GM18499 (cell line): ENCODE data around the gene WFIKKN2.
"Not testable (repeated sequence)": the region's sequence is repeated elsewhere in the genome, so short reads cannot be mapped to it uniquely, and the experiment has no call there.

ENCODE experiments used
- ATAC-seq: cut with Tn5 transposase; IDR thresholded peaks from one replicate; pipeline ENCODE4 v1.9.1; 2021; ENCODE audit warnings: moderate number of reproducible peaks; ENCODE audit not compliant: insufficient read depth, unreplicated experiment

WFIKKN2 gene

DNA sequence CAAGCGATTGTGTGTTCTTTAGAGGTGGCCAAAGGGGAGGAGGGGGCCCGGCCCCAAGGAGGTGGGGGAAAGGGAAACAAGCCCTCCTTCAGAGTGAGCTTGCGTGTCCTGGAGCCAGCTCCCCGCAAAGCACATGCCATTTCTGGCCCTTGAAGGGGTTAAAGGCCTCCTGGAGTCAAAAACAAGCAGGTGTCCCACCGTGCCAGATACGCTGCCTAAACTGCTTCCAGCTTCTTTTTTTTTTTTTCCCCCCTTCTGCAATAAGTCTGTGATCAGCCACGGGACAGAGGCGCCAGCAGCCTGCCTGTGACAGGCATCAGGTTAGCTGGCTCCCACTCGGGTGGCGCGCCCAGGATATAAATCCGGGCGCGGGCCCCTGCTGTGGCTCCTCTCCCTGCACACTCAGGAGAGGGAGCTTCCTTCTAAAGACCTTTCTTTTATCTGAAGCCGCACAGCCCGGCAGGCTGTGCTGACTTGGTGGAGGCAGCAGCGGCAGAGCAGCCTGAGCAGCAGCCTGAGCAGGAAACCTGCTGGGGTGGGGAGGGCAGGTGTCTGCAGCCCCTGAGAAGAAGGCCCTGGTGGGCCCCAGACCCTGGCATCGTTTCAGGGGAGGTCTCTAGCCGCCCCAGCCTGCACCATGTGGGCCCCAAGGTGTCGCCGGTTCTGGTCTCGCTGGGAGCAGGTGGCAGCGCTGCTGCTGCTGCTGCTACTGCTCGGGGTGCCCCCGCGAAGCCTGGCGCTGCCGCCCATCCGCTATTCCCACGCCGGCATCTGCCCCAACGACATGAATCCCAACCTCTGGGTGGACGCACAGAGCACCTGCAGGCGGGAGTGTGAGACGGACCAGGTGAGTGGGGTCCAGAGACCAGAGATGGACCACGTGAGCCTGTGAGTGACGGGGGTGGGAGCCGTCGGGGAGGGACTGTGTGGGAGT is at the start of gene WFIKKN2:
Gene WFIKKN2, plus strand, starts transcription at position 286 of the 934 bp plus-strand sequence. Its CDS starts 352 bp downstream, at position 638.
- ATAC-seq, result no peak

DNA sequence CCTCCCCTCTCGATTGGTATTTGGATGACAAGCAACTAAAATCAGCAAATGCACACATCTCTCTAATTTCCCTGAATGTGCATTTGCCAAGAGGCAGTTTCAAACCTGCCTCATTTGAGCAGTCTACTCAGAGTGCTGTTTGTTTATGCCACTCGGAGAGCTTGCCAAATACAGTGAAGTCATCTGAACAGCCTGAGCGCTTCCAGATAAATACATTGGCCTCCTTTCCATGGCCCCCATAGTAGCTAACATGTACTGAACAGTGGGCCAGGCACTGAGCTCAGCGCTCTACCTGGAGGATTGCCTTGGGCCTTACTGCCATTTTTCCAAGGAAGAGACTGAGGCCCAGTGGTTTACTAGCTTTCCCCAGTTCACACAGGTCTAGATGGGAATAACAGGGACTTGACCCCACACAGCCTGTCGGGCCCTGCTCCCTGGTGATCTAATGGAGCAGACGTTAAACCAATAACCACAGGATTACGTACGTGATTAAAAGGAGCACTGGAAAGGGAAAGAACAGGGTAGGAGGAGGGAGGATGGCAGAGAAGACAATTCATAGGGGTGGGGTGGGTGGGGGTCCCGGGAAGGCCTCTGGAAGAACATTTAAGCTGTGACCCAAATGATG is 49.3 kb upstream of the WFIKKN2 start:
- ATAC-seq, result no peak

- ATAC-seq, result no peak
Measured at GRCh38 chr17:50787106-50787505, 48.3 kb upstream of the WFIKKN2 start.

DNA sequence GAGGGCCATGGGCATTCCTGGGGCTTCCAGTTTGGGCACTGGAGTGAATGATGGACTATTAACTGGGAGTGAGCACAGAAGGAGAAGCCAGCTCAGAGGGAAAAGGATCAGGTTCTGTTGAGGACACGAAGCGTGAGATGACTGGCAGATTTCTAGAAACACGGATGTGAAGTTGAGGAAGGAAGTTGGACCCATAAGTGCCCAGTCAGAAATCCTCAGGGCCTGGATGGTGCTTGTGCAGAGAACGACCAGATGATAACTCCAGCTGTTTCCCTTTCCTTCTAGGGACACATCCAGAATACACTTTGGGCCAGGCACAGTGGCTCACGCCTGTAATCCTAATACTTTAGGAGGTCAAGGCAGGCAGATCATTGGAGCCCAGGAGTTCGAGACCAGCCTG is 44.8 kb upstream of the WFIKKN2 start:
- ATAC-seq, result no peak

DNA sequence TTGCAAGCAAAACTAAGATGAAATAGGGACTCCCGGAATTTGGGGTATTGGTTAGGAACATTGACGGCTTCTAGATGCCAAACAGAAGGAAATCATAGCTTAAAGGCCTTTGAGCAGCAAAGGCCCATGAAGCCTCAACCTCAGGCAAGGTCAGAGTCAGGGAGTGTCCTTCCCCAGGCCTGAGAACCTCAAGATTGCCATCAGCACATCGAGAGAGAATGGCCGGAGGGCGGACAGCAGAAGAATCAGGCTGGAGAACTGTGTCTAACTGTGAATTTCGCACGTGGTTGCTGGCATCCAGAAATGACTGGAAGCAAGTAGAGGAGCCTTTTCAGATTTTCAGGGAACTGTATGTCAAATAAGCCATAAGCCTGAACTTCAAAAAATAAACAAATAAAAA is 43.3 kb upstream of the WFIKKN2 start:
- ATAC-seq, result no peak

GRCh38 chr17:50793007-50793406 is 42.4 kb upstream of the WFIKKN2 start:
- ATAC-seq, result no peak

DNA sequence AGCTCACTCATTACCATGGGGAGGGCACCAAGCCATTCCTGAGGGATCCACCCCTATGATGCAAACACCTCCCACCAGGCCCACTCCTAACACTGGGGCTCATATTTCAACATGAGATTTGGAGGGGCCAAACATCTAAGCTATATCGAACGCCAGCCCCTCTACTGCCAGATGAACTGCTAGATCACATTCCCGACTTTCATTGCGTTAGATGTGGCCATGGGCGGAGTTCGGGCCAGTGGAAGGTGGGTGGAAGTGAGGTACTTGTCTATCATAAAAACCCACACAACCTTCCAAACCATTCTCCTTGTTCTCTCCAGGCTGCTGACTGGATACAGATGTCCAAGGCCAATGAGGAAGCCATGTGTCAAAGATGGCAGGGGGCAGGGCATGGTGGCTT is 41.0 kb upstream of the WFIKKN2 start:
- no peak for ATAC-seq

DNA sequence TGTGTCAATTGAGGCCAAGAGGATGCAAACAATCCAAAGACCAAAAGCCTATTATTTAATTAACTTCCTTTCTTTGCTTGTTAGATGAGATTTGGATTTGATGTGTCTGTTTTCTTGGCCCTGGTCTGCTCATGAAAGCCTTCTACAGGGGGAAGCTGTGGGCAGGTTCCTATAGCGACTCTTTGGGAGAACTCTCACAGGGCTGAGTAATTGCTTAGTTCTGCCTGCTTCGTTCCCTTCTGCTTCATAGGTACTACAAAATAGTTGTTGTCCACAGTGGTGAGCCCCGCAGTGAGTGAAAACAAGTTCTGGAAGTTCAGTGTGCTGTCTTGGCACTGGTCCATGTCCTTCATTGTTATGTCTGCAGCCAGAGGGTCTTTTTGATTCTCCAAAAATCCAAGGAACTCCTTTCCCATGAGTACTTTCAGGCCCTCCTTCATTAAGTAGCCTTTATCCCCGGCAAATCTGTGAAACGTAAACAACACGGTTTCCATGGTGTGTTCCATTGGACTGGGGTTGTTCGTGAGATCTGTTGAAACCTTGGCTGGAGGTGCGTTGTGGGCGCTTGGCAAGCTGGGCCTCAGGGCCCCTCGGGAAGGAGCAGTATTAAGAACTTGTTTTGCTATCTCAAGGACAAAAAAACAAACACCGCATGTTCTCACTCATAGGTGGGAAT is 38.1 kb upstream of the WFIKKN2 start:
- no peak for ATAC-seq

DNA sequence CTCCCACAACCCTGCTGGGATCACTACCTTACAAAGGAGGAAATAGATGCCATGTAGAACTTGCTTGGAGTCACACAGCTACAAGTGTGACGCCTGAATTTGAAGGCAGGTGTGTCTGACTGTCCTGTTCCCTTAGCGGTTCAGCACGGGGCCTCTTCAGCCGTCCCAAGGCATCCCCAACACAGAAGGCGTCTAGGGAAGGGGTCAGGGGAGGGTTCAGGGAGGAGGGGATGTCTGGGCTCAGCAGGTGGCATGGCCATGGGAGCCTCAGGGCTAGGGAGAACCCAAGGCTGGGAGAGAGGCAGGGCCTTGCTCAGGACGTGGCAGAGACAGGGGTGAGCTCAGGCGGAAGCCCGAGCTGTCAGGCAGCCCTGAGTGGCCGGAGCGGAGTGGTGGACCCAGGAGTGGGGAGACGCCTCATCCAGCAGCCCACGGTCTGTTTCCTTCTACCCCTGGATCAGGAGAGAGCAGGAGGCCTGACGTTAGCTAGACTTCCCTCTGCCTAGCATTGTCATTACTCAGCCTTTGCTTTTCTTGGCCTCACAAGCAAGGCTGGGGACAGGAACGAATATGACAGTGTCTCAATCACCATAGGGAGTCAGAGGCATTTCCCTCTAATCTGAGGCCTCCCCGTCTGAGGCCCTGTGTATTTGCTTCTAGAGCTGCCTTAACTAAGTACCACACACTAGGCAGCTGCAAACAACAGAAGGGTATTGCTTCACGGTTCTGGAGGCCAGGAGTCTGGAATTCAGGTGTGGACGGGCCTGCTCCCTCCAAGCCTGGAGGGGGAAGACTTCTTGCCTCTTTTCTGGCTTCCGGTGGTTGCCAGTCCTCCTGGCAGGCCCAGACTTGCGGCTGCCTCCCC is 36.7 kb upstream of the WFIKKN2 start:
- no peak for ATAC-seq

GRCh38 chr17:50799582-50799981 is 35.8 kb upstream of the WFIKKN2 start:
- ATAC-seq, result no peak

DNA sequence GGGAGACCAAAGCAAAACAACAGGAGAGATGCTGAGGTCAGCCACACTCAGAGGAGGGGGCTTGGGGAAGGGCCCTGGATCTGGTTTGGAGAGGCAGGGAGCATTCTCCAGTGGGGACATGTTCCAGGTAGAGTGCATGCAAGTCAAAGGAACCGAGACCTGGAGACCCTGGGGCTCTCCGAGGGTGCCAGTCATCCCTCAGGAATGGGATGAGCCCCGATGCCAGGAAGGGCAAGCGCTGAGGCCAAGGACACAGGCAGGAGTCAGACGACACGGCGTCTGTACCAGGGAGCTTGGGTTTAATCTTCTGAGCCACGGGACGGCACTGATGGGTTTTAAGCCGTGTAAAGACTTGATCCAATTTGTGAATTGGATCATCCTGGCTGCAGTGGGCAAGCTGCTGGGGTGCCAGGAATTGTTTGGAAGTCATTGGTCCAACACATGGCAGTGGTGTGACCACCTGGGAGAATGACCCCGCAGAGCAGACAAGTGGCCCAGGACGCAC is 35.1 kb upstream of the WFIKKN2 start:
- no peak for ATAC-seq

GRCh38 chr17:50802609-50803571 is 32.5 kb upstream of the WFIKKN2 start:
- no peak for ATAC-seq

GRCh38 chr17:50803676-50804075 is 31.7 kb upstream of the WFIKKN2 start:
- no peak for ATAC-seq

DNA sequence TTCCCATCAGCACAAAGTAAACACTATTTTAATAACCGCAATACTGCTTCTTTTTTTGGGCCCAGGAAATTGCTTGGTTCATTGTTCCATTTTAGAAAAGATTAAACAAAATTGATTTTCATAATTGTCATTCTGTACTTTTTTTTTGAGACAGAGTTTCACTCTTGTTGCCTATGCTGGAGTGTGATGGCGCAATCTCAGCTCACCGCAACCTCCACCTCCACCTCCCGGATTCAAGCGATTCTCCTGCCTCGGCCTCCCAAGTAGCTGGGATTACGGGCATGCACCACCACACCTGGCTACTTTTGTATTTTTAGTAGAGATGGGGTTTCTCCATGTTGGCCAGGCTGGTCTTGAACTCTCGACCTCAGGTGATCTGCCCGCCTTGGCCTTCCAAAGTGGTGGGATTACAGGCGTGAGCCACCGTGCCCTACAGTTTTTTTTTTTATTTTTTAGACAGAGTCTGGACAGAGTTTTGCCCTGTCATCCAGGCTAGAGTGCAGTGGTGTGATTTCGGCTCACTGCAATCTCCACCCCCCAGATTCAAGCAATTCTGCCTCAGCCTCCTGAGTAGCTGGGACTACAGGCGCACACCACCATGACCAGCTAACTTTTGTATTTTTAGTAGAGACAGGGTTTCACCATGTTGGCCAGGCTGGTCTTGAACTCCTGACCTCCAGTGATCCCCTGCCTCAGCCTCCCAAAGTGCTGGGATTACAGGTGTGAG is 30.5 kb upstream of the WFIKKN2 start:
- not testable (repeated sequence) for ATAC-seq

GRCh38 chr17:50805486-50805885 is 29.9 kb upstream of the WFIKKN2 start:
- ATAC-seq, result no peak

DNA sequence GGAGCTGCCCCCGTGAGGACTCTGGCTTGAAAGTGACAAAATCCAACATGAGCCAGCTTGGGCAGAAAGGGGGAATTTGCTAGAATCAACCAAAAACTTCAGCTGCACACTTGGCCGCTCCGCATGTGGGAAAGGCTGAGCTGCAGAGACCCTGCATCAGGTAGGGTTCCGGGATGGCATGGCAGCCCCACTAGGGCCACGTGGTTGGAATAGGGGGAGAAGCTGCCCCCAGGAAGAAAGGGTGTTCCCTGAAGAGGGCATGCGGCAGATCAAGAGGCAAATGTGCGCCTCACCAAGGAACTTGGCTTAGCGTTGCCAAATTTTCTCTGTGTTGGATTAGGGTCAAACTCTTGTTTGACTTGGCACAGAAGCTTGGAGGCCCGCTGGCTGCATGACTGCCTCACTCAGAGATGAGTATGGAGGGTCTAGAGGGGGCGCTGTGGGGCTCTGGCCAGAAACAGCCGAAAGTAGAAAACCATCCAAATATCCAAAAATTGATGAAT is 29.2 kb upstream of the WFIKKN2 start:
- no peak for ATAC-seq

- no peak for ATAC-seq
Measured at GRCh38 chr17:50807009-50807408, 28.4 kb upstream of the WFIKKN2 start.

- ATAC-seq, result no peak
Measured at GRCh38 chr17:50807675-50808074, 27.7 kb upstream of the WFIKKN2 start.
